ENCODE data around the gene EXOC2. TPM values are rescaled to one million over a fixed set of nuclear protein-coding genes. Genes with fewer than 3 reads are reported as not detected.

The EXOC2 gene
- total RNA-seq, 1 donor from 2014 or later = 44.4 TPM

DNA sequence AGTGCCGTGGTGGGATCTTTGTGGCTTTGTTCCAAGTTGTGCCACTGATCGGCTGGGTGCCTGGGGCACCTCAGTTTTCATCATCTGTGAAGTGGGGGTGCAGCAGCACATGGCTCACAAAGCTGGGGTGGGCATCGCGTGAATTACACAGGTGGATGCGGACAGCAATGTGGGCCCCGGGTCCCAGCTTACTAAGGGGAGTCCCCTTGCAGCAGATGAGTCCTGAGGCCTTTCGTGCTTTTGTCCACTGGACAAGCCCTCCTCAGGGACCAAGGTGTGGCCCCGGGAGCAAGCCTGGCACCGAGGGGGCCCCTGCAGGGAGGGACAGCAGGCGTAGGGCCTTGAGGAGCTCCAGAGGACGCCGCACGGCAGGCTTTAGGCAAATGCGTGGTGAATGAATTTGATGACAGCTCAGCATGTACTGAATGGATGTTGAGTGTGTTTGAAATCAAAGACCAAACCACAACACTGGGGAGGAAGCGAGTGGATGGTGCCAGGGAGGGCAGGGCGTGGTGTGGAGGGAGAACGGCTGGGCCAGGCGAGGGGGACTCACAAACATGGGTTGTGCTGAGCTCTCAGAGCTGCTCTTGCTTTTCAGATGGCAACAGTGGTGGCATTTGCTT is 248.2 kb downstream of the EXOC2 start:
- no peaks in the 10 kb centered on the region for H3K4me1 ChIP-seq (ENCODE audit: insufficient read depth, low read length)
- H3K4me3 Mint-ChIP-seq (ENCODE audit: unreplicated experiment) = no peak overlapping the region
- H2AFZ ChIP-seq (ENCODE audit: low read depth, low read length) = no peak overlapping the region
- no peak overlapping the region for H3K27ac Mint-ChIP-seq (ENCODE audit: unreplicated experiment)
- H3K79me2 ChIP-seq (ENCODE audit: insufficient read depth, low read length) = no peaks in the 10 kb centered on the region
- no peak overlapping the region for H3K9ac ChIP-seq (ENCODE audit: low read length)
- no peaks in the 10 kb centered on the region for H3K36me3 Mint-ChIP-seq (ENCODE audit: low read depth, unreplicated experiment)
- no peaks in the 10 kb centered on the region for H4K20me1 ChIP-seq (ENCODE audit: insufficient read depth, low read length)
- no peak overlapping the region for H3K27ac ChIP-seq (ENCODE audit: low read depth, low read length)
- H3K9me3 Mint-ChIP-seq (ENCODE audit: unreplicated experiment) = peaks cover 14% of the 10 kb centered on the region
- H3K4me1 Mint-ChIP-seq (ENCODE audit: low read depth, unreplicated experiment) = no peaks in the 10 kb centered on the region
- H3K4me3 ChIP-seq (ENCODE audit: insufficient read depth, low read depth, low read length) = no peak overlapping the region
- H3K36me3 ChIP-seq (ENCODE audit: insufficient read depth, low read length) = no peaks in the 10 kb centered on the region
- H3K27me3 ChIP-seq (ENCODE audit: insufficient read depth, low read length) = no peaks in the 10 kb centered on the region
- peaks cover 11% of the 10 kb centered on the region for H3K9me3 ChIP-seq (ENCODE audit: insufficient read depth, low read depth, low read length)
- peaks cover 49% of the 10 kb centered on the region for H3K27me3 Mint-ChIP-seq (ENCODE audit: low read depth, unreplicated experiment)
- FAIRE-seq (no peak), DNase-seq (ENCODE audit: low read depth) (no peak)
- H3K4me2 ChIP-seq (ENCODE audit: low read length) = no peak overlapping the region
- TF ChIP-seq, protein P1, sequence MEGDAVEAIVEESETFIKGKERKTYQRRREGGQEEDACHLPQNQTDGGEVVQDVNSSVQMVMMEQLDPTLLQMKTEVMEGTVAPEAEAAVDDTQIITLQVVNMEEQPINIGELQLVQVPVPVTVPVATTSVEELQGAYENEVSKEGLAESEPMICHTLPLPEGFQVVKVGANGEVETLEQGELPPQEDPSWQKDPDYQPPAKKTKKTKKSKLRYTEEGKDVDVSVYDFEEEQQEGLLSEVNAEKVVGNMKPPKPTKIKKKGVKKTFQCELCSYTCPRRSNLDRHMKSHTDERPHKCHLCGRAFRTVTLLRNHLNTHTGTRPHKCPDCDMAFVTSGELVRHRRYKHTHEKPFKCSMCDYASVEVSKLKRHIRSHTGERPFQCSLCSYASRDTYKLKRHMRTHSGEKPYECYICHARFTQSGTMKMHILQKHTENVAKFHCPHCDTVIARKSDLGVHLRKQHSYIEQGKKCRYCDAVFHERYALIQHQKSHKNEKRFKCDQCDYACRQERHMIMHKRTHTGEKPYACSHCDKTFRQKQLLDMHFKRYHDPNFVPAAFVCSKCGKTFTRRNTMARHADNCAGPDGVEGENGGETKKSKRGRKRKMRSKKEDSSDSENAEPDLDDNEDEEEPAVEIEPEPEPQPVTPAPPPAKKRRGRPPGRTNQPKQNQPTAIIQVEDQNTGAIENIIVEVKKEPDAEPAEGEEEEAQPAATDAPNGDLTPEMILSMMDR (IDR thresholded peaks at IDR 0.05; ENCODE audit: insufficient read depth, low read depth, low read length) = no peak
- no peak for TF ChIP-seq EZH2 (IDR thresholded peaks at IDR 0.05; ENCODE audit: insufficient read depth, low read length)

DNA sequence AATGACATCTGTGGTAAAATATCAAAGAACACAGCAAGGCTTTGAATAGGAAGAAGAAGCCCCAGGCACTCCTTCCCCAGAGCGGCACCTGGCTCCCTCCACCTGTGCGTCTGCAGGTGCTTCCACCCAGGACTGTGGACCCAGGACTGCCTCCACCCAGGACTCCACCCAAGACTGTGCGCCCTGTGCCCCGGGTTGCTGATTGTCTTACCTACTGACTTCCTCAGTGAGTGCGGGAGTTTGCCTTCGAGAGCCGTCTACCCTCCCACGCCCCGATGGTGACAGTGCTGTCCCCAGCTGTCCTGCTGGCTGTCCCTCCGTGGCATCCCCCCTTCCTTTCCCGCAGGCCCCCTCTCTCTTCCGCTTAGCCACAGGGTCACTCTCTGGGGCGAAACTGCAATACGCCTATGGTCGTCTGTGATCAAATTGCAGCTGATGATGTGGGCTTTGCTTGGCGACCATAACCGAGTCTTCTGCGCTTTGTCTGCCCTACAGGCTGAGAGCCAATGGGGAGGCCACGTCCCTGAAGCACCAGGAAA is 249.2 kb downstream of the EXOC2 start:
- no peak overlapping the region for H2AFZ ChIP-seq (ENCODE audit: low read depth, low read length)
- no peaks in the 10 kb centered on the region for H3K79me2 ChIP-seq (ENCODE audit: insufficient read depth, low read length)
- H3K4me3 Mint-ChIP-seq (ENCODE audit: unreplicated experiment) = no peak overlapping the region
- H3K4me1 Mint-ChIP-seq (ENCODE audit: low read depth, unreplicated experiment) = no peaks in the 10 kb centered on the region
- no peak for TF ChIP-seq EZH2 (IDR thresholded peaks at IDR 0.05; ENCODE audit: insufficient read depth, low read length)
- TF ChIP-seq, protein P1 (IDR thresholded peaks at IDR 0.05; ENCODE audit: insufficient read depth, low read depth, low read length) = no peak
- DNase-seq (ENCODE audit: low read depth) (no peak), FAIRE-seq (no peak)
- H3K36me3 ChIP-seq (ENCODE audit: insufficient read depth, low read length) = no peaks in the 10 kb centered on the region
- H3K9ac ChIP-seq (ENCODE audit: low read length) = no peak overlapping the region
- H3K9me3 ChIP-seq (ENCODE audit: insufficient read depth, low read depth, low read length) = peaks cover 8% of the 10 kb centered on the region
- H3K4me1 ChIP-seq (ENCODE audit: insufficient read depth, low read length) = no peaks in the 10 kb centered on the region
- peaks cover 58% of the 10 kb centered on the region for H3K27me3 Mint-ChIP-seq (ENCODE audit: low read depth, unreplicated experiment)
- H3K9me3 Mint-ChIP-seq (ENCODE audit: unreplicated experiment) = peaks cover 10% of the 10 kb centered on the region
- no peak overlapping the region for H3K4me3 ChIP-seq (ENCODE audit: insufficient read depth, low read depth, low read length)
- H3K4me2 ChIP-seq (ENCODE audit: low read length) = no peak overlapping the region
- no peak overlapping the region for H3K27ac ChIP-seq (ENCODE audit: low read depth, low read length)
- H3K27ac Mint-ChIP-seq (ENCODE audit: unreplicated experiment) = no peak overlapping the region
- no peaks in the 10 kb centered on the region for H4K20me1 ChIP-seq (ENCODE audit: insufficient read depth, low read length)
- H3K27me3 ChIP-seq (ENCODE audit: insufficient read depth, low read length) = no peaks in the 10 kb centered on the region
- H3K36me3 Mint-ChIP-seq (ENCODE audit: low read depth, unreplicated experiment) = no peaks in the 10 kb centered on the region
